SK-N-SH (cell line): ENCODE data around the gene RNPEPL1. TPM values are rescaled to one million over a fixed set of nuclear protein-coding genes. Genes with fewer than 3 reads are reported as not detected.
A peak's percentile ranks its signal among the peaks of the same experiment; 100 is the strongest.

Experiments
- CTCF ChIA-PET: fragments of 300-600, 350-600 bp; formaldehyde crosslinking; extraction: SDS; loops from one replicate; lab custom pipeline; 2021; lab: Yijun Ruan, JAX
- POLR2A ChIA-PET: fragments of 350-600 bp; sonication (Branson Sonifier 250); formaldehyde crosslinking; extraction: SDS; loops from one replicate; lab custom pipeline; 2020; ENCODE audit warnings: antibody characterized with exemption, inconsistent platforms; lab: Yijun Ruan, JAX
- DNase-seq: peaks from one replicate; pipeline ENCODE4 v3.0.0; 2012
- H2AFZ ChIP-seq: fragments of 200-600 bp; sonication (generic); 2 replicates; pipeline ENCODE4 v1.8.1; 2016; ENCODE audit warnings: antibody characterized with exemption, mild to moderate bottlenecking, low read depth
- H3F3A ChIP-seq: fragments of 200-600 bp; sonication (generic); replicated peaks from 2 replicates; pipeline ENCODE3; 2016; ENCODE audit warnings: antibody characterized with exemption, mild to moderate bottlenecking; ENCODE audit not compliant: insufficient read depth
- H3K27ac ChIP-seq, 2 experiments: fragments of 200-500 bp in 1 of 2; fragments of 200-600 bp in 1 of 2; sonication (Bioruptor generic) in 1 of 2; sonication (generic), shearing (Covaris generic) in 1 of 2; 2 replicates each; pipeline versions ENCODE4 v1.5.1 to v1.6.1; 2014 to 2016; ENCODE audit warnings: low read depth in 2 of 2, inconsistent platforms in 1 of 2, low read length in 1 of 2, mild to moderate bottlenecking in 1 of 2, mixed read lengths in 1 of 2
- H3K27me3 ChIP-seq: fragments of 200-600 bp; sonication (generic), shearing (Covaris generic); 2 replicates; pipeline ENCODE4 v1.6.1; 2016; ENCODE audit warnings: mixed run types; ENCODE audit not compliant: insufficient read depth
- H3K36me3 ChIP-seq, 2 experiments: fragments of 200-500 bp in 1 of 2; fragments of 200-600 bp in 1 of 2; sonication (Bioruptor generic) in 1 of 2; sonication (generic) in 1 of 2; replicated peaks in 1 of 2; 2 replicates each; pipeline versions ENCODE3 to v1.5.1; 2014 to 2016; ENCODE audit warnings: low read length in 1 of 2, mild to moderate bottlenecking in 1 of 2; ENCODE audit not compliant: insufficient read depth in 2 of 2, control insufficient read depth in 1 of 2
- H3K4me1 ChIP-seq, 2 experiments: fragments of 200-500 bp in 1 of 2; fragments of 200-600 bp in 1 of 2; sonication (Bioruptor generic) in 1 of 2; sonication (generic), shearing (Covaris generic) in 1 of 2; 2 replicates each; pipeline versions ENCODE4 v1.5.1 to v1.6.1; 2014 to 2016; ENCODE audit warnings: low read depth in 1 of 2, low read length in 1 of 2, mixed run types in 1 of 2; ENCODE audit not compliant: insufficient read depth in 2 of 2, control insufficient read depth in 1 of 2
- H3K4me2 ChIP-seq: fragments of 200-600 bp; sonication (generic), shearing (Covaris generic); 2 replicates; pipeline ENCODE4 v1.6.1; 2017; ENCODE audit warnings: mixed run types
- H3K4me3 ChIP-seq, 2 experiments: fragments of 200-500 bp in 1 of 2; fragments of 200-600 bp in 1 of 2; sonication (Bioruptor generic) in 1 of 2; sonication (generic), shearing (Covaris generic) in 1 of 2; 2 replicates each; pipeline versions ENCODE4 v1.5.1 to v1.8.1; 2014 to 2016; ENCODE audit warnings: low read depth in 2 of 2, inconsistent platforms in 1 of 2, low read length in 1 of 2, mild to moderate bottlenecking in 1 of 2, mixed read lengths in 1 of 2, moderate library complexity in 1 of 2
- H3K79me2 ChIP-seq: fragments of 200-600 bp; sonication (generic); 2 replicates; pipeline ENCODE4 v1.8.1; 2017; ENCODE audit warnings: mild to moderate bottlenecking; ENCODE audit not compliant: insufficient read depth
- H3K9ac ChIP-seq: fragments of 200-600 bp; sonication (generic); 2 replicates; pipeline ENCODE4 v1.6.1; 2017; ENCODE audit warnings: mixed run types
- H3K9me2 ChIP-seq: fragments of 200-600 bp; sonication (generic); 2 replicates; pipeline ENCODE4 v1.6.1; 2017; ENCODE audit warnings: mixed run types
- H3K9me3 ChIP-seq: fragments of 200-600 bp; sonication (generic); 2 replicates; pipeline ENCODE4 v1.6.1; 2017; ENCODE audit warnings: mixed run types, mild to moderate bottlenecking, moderate library complexity
- H4K20me1 ChIP-seq: fragments of 200-600 bp; sonication (generic); 2 replicates; pipeline ENCODE4 v1.6.1; 2017; ENCODE audit warnings: mild to moderate bottlenecking, mixed run types; ENCODE audit not compliant: insufficient read depth
- ELF1 ChIP-seq: IDR thresholded peaks from 2 replicates; pipeline ENCODE4 v1.4.0; 2012
- FOSL2 ChIP-seq: IDR thresholded peaks from 2 replicates; pipeline ENCODE4 v1.4.0; 2012; ENCODE audit warnings: low read depth, mild to moderate bottlenecking, moderate library complexity, borderline replicate concordance
- MXI1 ChIP-seq: IDR thresholded peaks from 2 replicates; pipeline ENCODE4 v1.6.1; 2012; ENCODE audit warnings: mild to moderate bottlenecking, low read depth, low read length, improper control_type of control experiment
- PBX3 ChIP-seq: IDR thresholded peaks from 2 replicates; pipeline ENCODE4; 2012
- RAD21 ChIP-seq: IDR thresholded peaks from 2 replicates; pipeline ENCODE4 v1.6.1; 2012; ENCODE audit warnings: mild to moderate bottlenecking, low read length
- REST ChIP-seq: IDR thresholded peaks from 2 replicates; pipeline ENCODE4 v1.6.1; 2012; ENCODE audit warnings: mild to moderate bottlenecking, low read depth, low read length, moderate library complexity
- RFX5 ChIP-seq: IDR thresholded peaks from 2 replicates; pipeline ENCODE4 v1.6.1; 2012; ENCODE audit warnings: mild to moderate bottlenecking, improper control_type of control experiment, low read length
- SMC3 ChIP-seq: IDR thresholded peaks from 2 replicates; pipeline ENCODE4 v1.6.1; 2012; ENCODE audit warnings: low read depth, low read length, improper control_type of control experiment
- TAF1 ChIP-seq: IDR thresholded peaks from 2 replicates; pipeline ENCODE4 v1.6.1; 2012; ENCODE audit warnings: low read depth, mild to moderate bottlenecking, low read length, moderate library complexity, borderline replicate concordance
- WGBS: methylation state at CpG from one replicate; pipeline ENCODE4 v1.1.6; 2017; ENCODE audit warnings: low lambda C conversion rate; 5-methylcytosine and 5-hydroxymethylcytosine counted together
- polyA plus RNA-seq, 3 experiments: library from polyadenylated mRNA; depleted of rRNA; stranded (reverse); fragments of >200 nt; gene quantifications; 2 replicates each; pipeline ENCODE4 v1.2.3, GENCODE V29; 2012

RNPEPL1 gene
- polyA plus RNA-seq, 1 of the 3 experiments (the other 2 are of a cell fraction) = 14.3 TPM

- TF ChIP-seq SMC3 (no peak), RFX5 (no peak), PBX3 (no peak), FOSL2 (no peak), TAF1 (no peak), RAD21 (no peak), ELF1 (no peak), REST (no peak), MXI1 (no peak)
- no peak overlapping the region for H2AFZ ChIP-seq
- no peaks in the 10 kb centered on the region for H3K9me2 ChIP-seq
- H3K4me2 ChIP-seq = peak overlapping the region; percentile 98; the same call in 1 of the 2 replicates
- no peaks in the 10 kb centered on the region for H3K27me3 ChIP-seq
- peaks cover 39 to 40% of the 10 kb centered on the region in 2 experiments for H3K4me1 ChIP-seq
- no peak overlapping the region for H3K4me3 ChIP-seq
- peak overlapping the region in 1 of 2 experiments; percentile 80; a peak in 2 of 4 replicates for H3K27ac ChIP-seq
- WGBS = 90% methylated on average over 7 of the region's 10 CpGs
- ChIA-PET POLR2A (interaction anchor here (2.6 kb wide), 1 partner anchor 22 kb away, joined by 18 read pairs; the partner anchor contains the start of gene CAPN10), CTCF (interaction anchor here (1.0 to 2.9 kb wide), 5 partner anchors 23 to 275 kb away, joined by 3 to 31 read pairs (median 4); partner anchors contain the start of gene CAPN10)
- H3K9ac ChIP-seq = no peak overlapping the region
- peaks cover 0 to 7% of the 10 kb centered on the region in 2 experiments for H3K36me3 ChIP-seq
- peaks cover 29% of the 10 kb centered on the region for H3K79me2 ChIP-seq
- DNase-seq = no peak
- peaks cover 6% of the 10 kb centered on the region; the same call in 1 of the 2 replicates for H4K20me1 ChIP-seq
- no peaks in the 10 kb centered on the region for H3K9me3 ChIP-seq
- H3F3A ChIP-seq = peaks cover 22% of the 10 kb centered on the region
Observed at GRCh38 chr2:240564561-240565332, 3.5 kb upstream of the RNPEPL1 start.
